HG03469 (cell line): ENCODE results near the gene NSD2.
"Not testable (repeated sequence)": the region's sequence is repeated elsewhere in the genome, so short reads cannot be mapped to it uniquely, and the experiment has no call there.

ENCODE experiments used
- ATAC-seq: cut with Tn5 transposase; IDR thresholded peaks from one replicate; pipeline ENCODE4 v1.9.1; 2021; ENCODE audit warnings: mild to moderate bottlenecking, moderate library complexity, moderate number of reproducible peaks; ENCODE audit not compliant: unreplicated experiment

The NSD2 gene

GRCh38 chr4:1898007-1898406 lies 26.8 kb downstream of the NSD2 start:
- ATAC-seq: no peak

GRCh38 chr4:1898681-1899080 lies 27.5 kb downstream of the NSD2 start:
- no peak for ATAC-seq

GRCh38 chr4:1899149-1900086 lies 28.2 kb downstream of the NSD2 start:
- ATAC-seq: no peak

- ATAC-seq: no peak
Measured at GRCh38 chr4:1900087-1900433, 28.9 kb downstream of the NSD2 start.

GRCh38 chr4:1900624-1901023 lies 29.4 kb downstream of the NSD2 start:
- ATAC-seq: no peak

GRCh38 chr4:1901127-1901526 lies 29.9 kb downstream of the NSD2 start:
- no peak for ATAC-seq

- no peak for ATAC-seq
Measured at GRCh38 chr4:1902243-1902642, 31.1 kb downstream of the NSD2 start.

- ATAC-seq: no peak
Measured at GRCh38 chr4:1903035-1903434, 31.8 kb downstream of the NSD2 start.

GRCh38 chr4:1904042-1904441 lies 32.8 kb downstream of the NSD2 start:
- no peak for ATAC-seq

GRCh38 chr4:1907848-1908525 lies 36.8 kb downstream of the NSD2 start:
- no peak for ATAC-seq

- ATAC-seq: not testable (repeated sequence)
Measured at GRCh38 chr4:1909696-1910095, 38.5 kb downstream of the NSD2 start.

- no peak for ATAC-seq
Measured at GRCh38 chr4:1910643-1911042, 39.5 kb downstream of the NSD2 start.

- ATAC-seq: not testable (repeated sequence)
Measured at GRCh38 chr4:1911316-1911715, 40.1 kb downstream of the NSD2 start.

GRCh38 chr4:1922821-1923220 lies 51.6 kb downstream of the NSD2 start:
- ATAC-seq: no peak

- no peak for ATAC-seq
Measured at GRCh38 chr4:1927675-1928074, 56.5 kb downstream of the NSD2 start.

GRCh38 chr4:1928356-1929239 lies 57.4 kb downstream of the NSD2 start:
- ATAC-seq: no peak

- no peak for ATAC-seq
Measured at GRCh38 chr4:1932736-1933135, 61.5 kb downstream of the NSD2 start.

GRCh38 chr4:1933700-1934099 lies 62.5 kb downstream of the NSD2 start:
- ATAC-seq: no peak

- no peak for ATAC-seq
Measured at GRCh38 chr4:1937550-1937949, 66.4 kb downstream of the NSD2 start.

- ATAC-seq: no peak
Measured at GRCh38 chr4:1938027-1938426, 66.8 kb downstream of the NSD2 start.
